ENCODE measurements around the gene BEGAIN.

BEGAIN gene

GRCh38 chr14:100587763-100588411, 670 bp upstream of the BEGAIN start:
- no peaks in the 10 kb centered on the region for H3K27me3 ChIP-seq (ENCODE audit: insufficient read depth, low read length)
- no peaks in the 10 kb centered on the region for H3K9me2 ChIP-seq (ENCODE audit: low read depth, low read length)
- no peak overlapping the region for H3K4me3 ChIP-seq (ENCODE audit: low read depth, low read length, poor library complexity, severe bottlenecking)
- no peaks in the 10 kb centered on the region for H3K4me1 ChIP-seq (ENCODE audit: insufficient read depth, low read length, severe bottlenecking)
- no peak overlapping the region for H3K9ac ChIP-seq (ENCODE audit: low read length)
- H3K27ac ChIP-seq (ENCODE audit: low read depth, low read length, poor library complexity, severe bottlenecking) = no peak overlapping the region
- H3F3A ChIP-seq (ENCODE audit: insufficient read depth, low read length) = no peaks in the 10 kb centered on the region
- no peak for TF ChIP-seq CTCF (IDR thresholded peaks at IDR 0.05; ENCODE audit: low read length)
- TF ChIP-seq EZH2 (IDR thresholded peaks at IDR 0.05; ENCODE audit: borderline replicate concordance, low read length) = no peak
- H3K79me2 ChIP-seq (ENCODE audit: insufficient read depth, low read length) = no peaks in the 10 kb centered on the region
- no peaks in the 10 kb centered on the region for H4K20me1 ChIP-seq (ENCODE audit: insufficient read depth, low read length)
- H3K9me3 ChIP-seq (ENCODE audit: low read length) = no peaks in the 10 kb centered on the region
- no peaks in the 10 kb centered on the region for H3K36me3 ChIP-seq (ENCODE audit: insufficient read depth, low read length)
- no peak overlapping the region for H3K4me2 ChIP-seq (ENCODE audit: low read length)
- H2AFZ ChIP-seq (ENCODE audit: low read length) = no peak overlapping the region

GRCh38 chr14:100586403-100587085, 673 bp downstream of the BEGAIN start:
- H2AFZ ChIP-seq (ENCODE audit: low read length) = no peak overlapping the region

GRCh38 chr14:100586153-100586402, 1.1 kb downstream of the BEGAIN start:
- H3F3A ChIP-seq (ENCODE audit: insufficient read depth, low read length) = no peaks in the 10 kb centered on the region
- H3K9ac ChIP-seq (ENCODE audit: low read length) = no peak overlapping the region
- H3K9me2 ChIP-seq (ENCODE audit: low read depth, low read length) = no peaks in the 10 kb centered on the region
- no peaks in the 10 kb centered on the region for H4K20me1 ChIP-seq (ENCODE audit: insufficient read depth, low read length)
- no peak for TF ChIP-seq EZH2 (IDR thresholded peaks at IDR 0.05; ENCODE audit: borderline replicate concordance, low read length)
- TF ChIP-seq CTCF (IDR thresholded peaks at IDR 0.05; ENCODE audit: low read length) = no peak
- H2AFZ ChIP-seq (ENCODE audit: low read length) = no peak overlapping the region
- no peak overlapping the region for H3K4me2 ChIP-seq (ENCODE audit: low read length)
- H3K4me1 ChIP-seq (ENCODE audit: insufficient read depth, low read length, severe bottlenecking) = no peaks in the 10 kb centered on the region
- no peaks in the 10 kb centered on the region for H3K9me3 ChIP-seq (ENCODE audit: low read length)
- no peak overlapping the region for H3K27ac ChIP-seq (ENCODE audit: low read depth, low read length, poor library complexity, severe bottlenecking)
- H3K4me3 ChIP-seq (ENCODE audit: low read depth, low read length, poor library complexity, severe bottlenecking) = no peak overlapping the region
- H3K79me2 ChIP-seq (ENCODE audit: insufficient read depth, low read length) = no peaks in the 10 kb centered on the region
- H3K36me3 ChIP-seq (ENCODE audit: insufficient read depth, low read length) = no peaks in the 10 kb centered on the region
- no peaks in the 10 kb centered on the region; the same call in 1 of the 2 replicates for H3K27me3 ChIP-seq (ENCODE audit: insufficient read depth, low read length)

More at GRCh38 chr14:100586403-100587085, 673 bp downstream of the BEGAIN start:
- H3K4me2 ChIP-seq (ENCODE audit: low read length) = no peak overlapping the region
- no peaks in the 10 kb centered on the region for H3K36me3 ChIP-seq (ENCODE audit: insufficient read depth, low read length)
- no peaks in the 10 kb centered on the region for H4K20me1 ChIP-seq (ENCODE audit: insufficient read depth, low read length)
- no peaks in the 10 kb centered on the region; the same call in 1 of the 2 replicates for H3K27me3 ChIP-seq (ENCODE audit: insufficient read depth, low read length)
- no peak overlapping the region for H3K4me3 ChIP-seq (ENCODE audit: low read depth, low read length, poor library complexity, severe bottlenecking)
- H3F3A ChIP-seq (ENCODE audit: insufficient read depth, low read length) = no peaks in the 10 kb centered on the region
- H3K4me1 ChIP-seq (ENCODE audit: insufficient read depth, low read length, severe bottlenecking) = no peaks in the 10 kb centered on the region
- H3K79me2 ChIP-seq (ENCODE audit: insufficient read depth, low read length) = no peaks in the 10 kb centered on the region
- H3K9me2 ChIP-seq (ENCODE audit: low read depth, low read length) = no peaks in the 10 kb centered on the region
- H3K9me3 ChIP-seq (ENCODE audit: low read length) = no peaks in the 10 kb centered on the region
- no peak overlapping the region for H3K27ac ChIP-seq (ENCODE audit: low read depth, low read length, poor library complexity, severe bottlenecking)
- no peak for TF ChIP-seq CTCF (IDR thresholded peaks at IDR 0.05; ENCODE audit: low read length)
- H3K9ac ChIP-seq (ENCODE audit: low read length) = no peak overlapping the region

Data from OCI-LY1 (cell line).